Thymus (tissue), 2 donors: ENCODE data around the gene ZNF540. TPM values are rescaled to one million over a fixed set of nuclear protein-coding genes. Genes with fewer than 3 reads are reported as not detected.

Experiments used
- polyA plus RNA-seq: library from polyadenylated mRNA; stranded (reverse); fragments of 200-250 nt; gene quantifications from one replicate; pipeline ENCODE4 v1.2.3, GENCODE V29; 2013
- total RNA-seq: library from RNA; stranded (reverse); fragments of 120-200 nt; gene quantifications from one replicate; pipeline ENCODE4 v1.2.4, GENCODE V29; 2013
- donor health status: healthy.

Gene ZNF540
- total and polyA plus RNA-seq, 2 donors: 2.5 to 7.5 TPM

Other genes with a start within 250 kb of the ZNF540 start
- 4.0 TPM for gene ZNF527, start 223.8 kb upstream of the ZNF540 start, total RNA-seq
- 4.9 TPM for gene ZNF527, start 223.8 kb upstream of the ZNF540 start, polyA plus RNA-seq
- gene ZNF569, start 127.4 kb upstream of the ZNF540 start, total RNA-seq: 7.8 TPM
- 6.8 TPM for gene ZNF569, start 127.4 kb upstream of the ZNF540 start, polyA plus RNA-seq
- 6.2 TPM for gene ZNF570, start 125.5 kb upstream of the ZNF540 start, total RNA-seq
- 3.9 TPM for gene ZNF570, start 125.5 kb upstream of the ZNF540 start, polyA plus RNA-seq
- gene ZNF793, start 87.9 kb upstream of the ZNF540 start, total RNA-seq: 2.5 TPM
- gene ZNF793, start 87.9 kb upstream of the ZNF540 start, polyA plus RNA-seq: 3.8 TPM
- gene ZNF571, start 84 bp upstream of the ZNF540 start, total RNA-seq: 5.2 TPM
- gene ZNF571, start 84 bp upstream of the ZNF540 start, polyA plus RNA-seq: 5.2 TPM
- 13.1 TPM for gene ZFP30, start 60.6 kb downstream of the ZNF540 start, total RNA-seq
- gene ZFP30, start 60.6 kb downstream of the ZNF540 start, polyA plus RNA-seq: 7.4 TPM
- gene ZNF607, start 124.9 kb downstream of the ZNF540 start, total RNA-seq: 5.5 TPM
- 3.7 TPM for gene ZNF607, start 124.9 kb downstream of the ZNF540 start, polyA plus RNA-seq
- 7.4 TPM for gene ZNF573, start 184.7 kb downstream of the ZNF540 start, total RNA-seq
- 1.8 TPM for gene ZNF573, start 184.7 kb downstream of the ZNF540 start, polyA plus RNA-seq